Endothelial cell of hepatic sinusoid (primary cell): Measurements from ENCODE around the gene RXRA.

Source experiments
- in situ Hi-C: cut with HindIII; loops from 2 replicates; pipeline ENCODE4 v1.10.0; 2017; ENCODE audit warnings: low sequenced_read_pairs

RXRA gene

GRCh38 chr9:134457321-134458206 is 131.3 kb downstream of the RXRA start:
- in situ Hi-C loops, result loop anchor here (5.0 kb wide), 2 partner anchors 40 to 190 kb away; no protein-coding TSS in a partner anchor

- in situ Hi-C loops, result loop anchor here (5.0 kb wide), 2 partner anchors 39 to 189 kb away; no protein-coding TSS in a partner anchor
Measured at GRCh38 chr9:134458207-134459108, 132.2 kb downstream of the RXRA start.

DNA sequence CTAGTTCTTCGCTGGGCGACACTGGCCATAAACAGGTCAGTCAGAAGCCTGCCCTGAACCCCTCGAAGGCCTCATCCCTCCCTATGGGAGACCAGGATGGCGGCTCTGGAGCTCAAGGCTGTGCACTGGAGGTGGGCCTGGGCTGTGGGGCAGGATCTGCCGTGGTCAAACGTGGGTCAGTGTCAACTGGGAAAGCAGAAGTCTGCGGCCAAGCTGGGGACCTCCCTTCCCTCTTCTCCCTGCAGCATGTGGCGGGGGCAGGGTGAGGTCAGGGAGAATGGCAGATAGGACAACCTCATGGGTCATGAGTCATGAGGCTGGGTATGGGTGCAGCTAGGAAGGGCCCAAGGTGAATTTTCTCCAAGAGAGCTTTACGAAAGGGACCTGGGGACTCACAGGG is 132.9 kb downstream of the RXRA start:
- in situ Hi-C loops, result loop anchor here (5.0 kb wide), 2 partner anchors 38 to 188 kb away; no protein-coding TSS in a partner anchor

DNA sequence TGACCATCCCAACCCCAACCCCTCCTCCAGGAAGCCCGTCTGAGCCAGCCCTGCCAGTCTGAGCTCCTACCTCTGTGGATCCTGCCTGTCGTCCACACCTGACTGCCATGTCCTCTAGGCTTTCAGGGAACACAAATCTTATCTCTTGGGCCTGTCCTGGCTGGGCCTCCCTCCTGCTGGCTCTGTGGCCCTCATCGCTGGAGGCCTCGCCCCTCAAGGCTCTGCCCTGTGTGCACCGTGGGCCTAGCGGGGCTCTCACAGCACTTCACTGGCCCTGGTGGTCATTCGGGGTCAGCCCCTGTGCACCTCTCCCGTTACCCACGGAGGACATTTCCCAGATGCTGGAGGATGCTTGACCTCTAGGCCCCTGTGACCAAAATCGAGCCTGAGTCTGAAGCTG is 133.3 kb downstream of the RXRA start:
- in situ Hi-C loops, result loop anchor here (5.0 kb wide), 2 partner anchors 38 to 188 kb away; no protein-coding TSS in a partner anchor

DNA sequence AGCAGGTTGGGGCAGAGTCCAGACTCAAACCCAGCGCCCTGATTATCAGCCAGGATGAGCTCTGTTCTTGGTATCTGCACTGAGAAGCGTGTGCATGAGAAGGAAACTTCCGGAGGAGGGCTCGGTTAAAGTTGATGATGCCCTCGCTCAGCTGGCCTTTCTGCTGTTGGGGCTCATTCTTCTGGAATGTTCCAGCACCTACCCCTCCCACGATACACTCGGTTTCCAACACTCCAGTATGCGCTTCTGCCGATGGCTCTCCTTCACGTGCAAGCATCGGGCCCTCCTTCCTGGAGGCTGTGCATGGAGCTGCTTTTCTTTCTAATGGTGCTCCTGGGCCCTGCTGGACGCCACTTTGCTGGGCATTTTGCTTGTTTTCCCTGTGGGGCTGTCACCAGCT is 134.0 kb downstream of the RXRA start:
- in situ Hi-C loops, result no loop called here

GRCh38 chr9:134460896-134461295 is 134.6 kb downstream of the RXRA start:
- in situ Hi-C loops, result no loop called here

DNA sequence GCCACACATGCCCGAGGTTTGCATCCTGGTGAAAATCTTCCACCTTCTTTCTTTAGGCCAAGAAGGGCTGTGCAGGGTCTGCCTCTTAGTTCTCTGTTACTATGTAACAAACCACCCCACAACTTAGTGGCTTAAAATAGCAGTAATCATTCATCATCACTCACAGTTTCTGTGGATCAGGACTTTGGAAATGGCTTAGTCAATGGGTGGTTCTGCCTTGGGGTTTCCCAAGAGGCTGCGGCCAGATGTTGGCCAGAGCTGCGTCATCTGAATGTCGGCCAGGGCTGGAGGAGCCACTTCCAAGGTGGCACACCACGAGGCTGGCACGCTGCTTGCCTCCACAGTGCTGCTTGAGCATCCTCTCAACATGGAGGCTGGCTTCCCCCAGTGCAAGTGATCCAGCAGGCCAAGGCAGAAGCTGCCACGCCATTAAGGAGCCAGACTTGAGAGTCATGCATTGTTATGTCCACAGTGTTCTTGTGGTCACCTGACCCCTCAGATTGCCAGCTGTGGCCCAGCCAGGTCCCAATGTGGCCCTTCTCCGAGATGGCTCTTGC is 135.2 kb downstream of the RXRA start:
- in situ Hi-C loops, result no loop called here

- in situ Hi-C loops, result no loop called here
Measured at GRCh38 chr9:134462318-134462717, 136.1 kb downstream of the RXRA start.

DNA sequence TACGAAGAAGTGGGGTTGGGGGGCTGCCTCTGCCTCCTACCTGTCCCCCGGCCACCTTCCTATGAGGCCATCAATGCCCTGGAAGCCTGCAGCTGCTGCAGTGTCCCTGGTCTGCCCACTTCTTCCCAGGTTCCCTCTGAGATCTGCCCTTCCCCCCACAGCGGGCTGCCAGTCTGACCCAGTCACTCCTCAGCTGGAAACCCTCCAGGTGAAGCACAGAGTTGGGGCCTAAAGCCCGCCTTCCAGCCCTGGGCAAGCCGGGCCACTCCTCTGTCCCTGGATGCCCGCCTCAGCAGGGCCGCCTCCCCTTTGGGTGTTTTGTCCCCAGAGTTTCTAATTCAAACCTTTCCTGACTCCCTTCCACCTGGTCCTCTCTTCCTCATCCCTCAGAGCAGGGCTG is 137.0 kb downstream of the RXRA start:
- in situ Hi-C loops, result no loop called here

DNA sequence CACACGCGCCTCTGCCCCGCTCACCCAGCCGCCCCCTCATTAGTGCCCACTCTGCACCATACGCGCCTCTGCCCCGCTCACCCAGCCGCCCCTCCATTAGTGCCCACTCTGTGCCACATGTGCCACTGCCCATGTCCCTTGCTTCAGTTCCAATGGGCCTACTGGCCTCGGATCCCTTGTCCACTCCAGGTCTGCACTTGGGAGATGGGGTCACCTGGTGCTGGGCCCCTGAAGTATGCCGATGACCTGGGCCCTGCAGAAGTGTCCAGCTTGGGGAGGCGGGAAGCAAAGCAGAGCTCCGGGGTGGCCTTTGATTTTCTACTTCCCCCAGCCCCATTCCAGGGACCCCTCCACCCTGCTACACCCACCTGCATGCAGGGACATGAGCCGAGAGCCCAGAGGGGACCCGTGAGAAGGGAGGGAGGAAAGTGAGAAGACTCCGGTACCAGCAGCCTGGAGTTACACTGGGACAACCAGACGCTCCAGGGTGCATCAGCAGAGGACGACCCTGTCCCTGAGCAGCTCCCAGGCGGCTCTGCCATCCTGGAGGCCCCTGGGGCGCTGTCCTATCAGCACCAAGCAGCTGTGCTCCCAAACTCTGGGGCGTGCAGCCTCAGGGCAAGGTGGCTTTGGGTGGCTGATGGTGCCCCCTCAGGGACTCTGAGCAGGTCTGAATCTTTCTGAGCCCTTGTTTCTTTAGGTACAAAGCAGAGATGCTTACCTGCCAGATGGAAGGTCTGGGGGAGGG is 140.8 kb downstream of the RXRA start:
- in situ Hi-C loops, result no loop called here

DNA sequence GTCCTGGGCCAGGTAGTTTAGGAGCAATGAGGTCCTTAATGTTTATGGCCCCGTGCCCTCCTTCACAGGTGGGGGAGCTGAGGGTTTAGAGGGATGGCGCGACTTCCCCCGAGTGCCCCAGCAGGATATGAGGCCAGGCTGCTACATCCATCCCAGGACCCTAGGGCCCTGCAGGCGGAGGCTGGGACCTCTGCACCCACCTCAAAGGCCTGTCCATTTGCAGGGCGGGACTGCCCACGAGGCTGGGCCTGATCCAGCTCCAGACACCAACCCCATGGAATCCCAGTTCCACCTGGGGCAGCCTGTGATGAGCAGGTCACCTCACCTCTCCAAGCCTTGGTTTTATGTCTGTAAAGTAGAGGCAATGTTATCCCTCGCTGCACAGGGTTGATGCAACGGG is 142.1 kb downstream of the RXRA start:
- in situ Hi-C loops, result no loop called here

- in situ Hi-C loops, result no loop called here
Measured at GRCh38 chr9:134469041-134469875, 143.0 kb downstream of the RXRA start.

DNA sequence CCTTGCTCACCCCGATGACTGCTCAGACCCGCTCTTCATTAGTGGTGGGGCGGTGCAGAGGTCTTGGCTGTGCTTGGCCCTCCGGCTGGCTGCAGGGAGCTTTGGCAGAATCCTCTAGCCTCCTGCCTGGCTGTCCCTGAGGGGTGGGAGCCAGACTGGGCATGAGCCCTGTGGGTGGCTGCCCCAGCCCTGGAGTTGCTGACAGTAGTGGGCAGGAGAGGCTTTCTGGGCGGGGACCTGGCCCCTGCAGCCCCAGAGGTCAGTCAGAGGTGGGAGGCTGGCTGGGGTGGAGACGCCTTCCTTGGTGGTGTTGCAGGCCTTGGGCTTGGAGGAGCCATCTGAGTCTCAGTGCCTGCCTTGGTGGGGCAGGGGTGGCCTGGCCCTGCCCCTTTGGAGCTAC is 146.0 kb downstream of the RXRA start:
- in situ Hi-C loops, result loop anchor here (10.0 kb wide), 2 partner anchors 53 to 273 kb away; no protein-coding TSS in a partner anchor

DNA sequence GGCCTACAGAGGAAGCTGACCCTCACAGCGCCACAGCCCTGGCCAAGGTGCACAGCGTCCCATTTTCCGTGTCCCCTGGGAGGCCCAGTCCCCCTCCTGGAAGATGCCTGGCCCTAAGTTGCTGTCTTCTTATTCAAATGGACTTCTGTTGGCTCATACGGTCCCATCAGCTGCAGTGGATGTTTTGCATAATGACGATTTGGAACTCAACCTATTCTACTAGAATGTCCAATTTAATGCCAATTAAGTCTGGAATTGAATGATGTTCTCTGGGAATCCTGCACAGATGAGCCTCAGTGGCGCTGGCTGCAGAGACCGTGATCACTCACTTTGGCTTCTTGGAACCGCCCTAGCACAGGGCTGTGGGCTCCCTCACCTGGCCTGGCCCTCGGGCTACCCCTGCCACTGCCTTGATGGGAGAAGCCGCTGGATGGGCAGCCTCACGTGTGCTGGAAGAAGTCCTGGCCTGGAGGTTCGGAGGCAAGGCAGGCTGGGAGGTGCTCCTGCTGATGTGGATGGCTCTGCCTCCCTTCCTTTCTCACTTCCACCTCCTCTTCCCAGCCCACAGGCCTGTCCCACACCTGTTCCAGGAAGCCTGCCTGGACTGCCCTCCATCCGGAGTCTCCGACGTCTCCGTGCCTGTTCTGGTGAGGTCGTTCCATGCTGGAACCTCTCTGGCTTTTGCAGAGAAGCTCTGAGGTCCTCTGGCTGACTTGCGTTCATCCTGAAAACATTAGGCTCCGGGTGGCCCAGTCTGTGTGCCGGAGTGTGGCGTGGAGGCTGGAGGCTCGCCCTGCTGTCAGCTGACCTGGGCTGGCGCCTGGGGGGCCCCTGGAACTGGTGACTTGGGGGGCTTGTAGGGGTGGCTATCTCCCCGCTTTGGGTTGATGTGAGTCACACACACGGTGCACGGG is 147.1 kb downstream of the RXRA start:
- in situ Hi-C loops, result loop anchor here (10.0 kb wide), 2 partner anchors 51 to 271 kb away; no protein-coding TSS in a partner anchor

DNA sequence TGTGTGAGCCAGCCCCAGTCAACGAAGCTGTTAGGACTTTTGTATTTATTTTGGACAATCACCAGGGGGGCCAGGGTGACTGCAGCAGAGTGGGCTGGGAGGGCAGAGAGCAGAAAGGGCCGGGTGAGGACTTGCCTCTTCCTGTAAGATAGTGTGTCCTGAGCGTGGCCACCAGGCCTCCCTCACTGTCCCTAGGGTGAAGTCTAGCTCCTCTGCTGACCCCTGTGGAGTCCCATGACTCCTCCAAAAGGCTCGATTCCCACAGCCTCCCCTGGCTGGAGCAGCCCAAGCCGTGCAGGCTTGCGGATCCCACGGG is 147.8 kb downstream of the RXRA start:
- in situ Hi-C loops, result loop anchor here (10.0 kb wide), 2 partner anchors 51 to 271 kb away; no protein-coding TSS in a partner anchor

GRCh38 chr9:134475011-134475790 is 148.9 kb downstream of the RXRA start:
- in situ Hi-C loops, result loop anchor here (5.0 to 10.0 kb wide), 3 partner anchors 50 to 270 kb away; no protein-coding TSS in a partner anchor

GRCh38 chr9:134476272-134476941 is 150.2 kb downstream of the RXRA start:
- in situ Hi-C loops, result loop anchor here (5.0 to 10.0 kb wide), 3 partner anchors 48 to 268 kb away; no protein-coding TSS in a partner anchor
